ENCODE measurements around the gene TNNI3K.
"Not testable (repeated sequence)": the region's sequence is repeated elsewhere in the genome, so short reads cannot be mapped to it uniquely, and the experiment has no call there.

Gene TNNI3K, protein sequence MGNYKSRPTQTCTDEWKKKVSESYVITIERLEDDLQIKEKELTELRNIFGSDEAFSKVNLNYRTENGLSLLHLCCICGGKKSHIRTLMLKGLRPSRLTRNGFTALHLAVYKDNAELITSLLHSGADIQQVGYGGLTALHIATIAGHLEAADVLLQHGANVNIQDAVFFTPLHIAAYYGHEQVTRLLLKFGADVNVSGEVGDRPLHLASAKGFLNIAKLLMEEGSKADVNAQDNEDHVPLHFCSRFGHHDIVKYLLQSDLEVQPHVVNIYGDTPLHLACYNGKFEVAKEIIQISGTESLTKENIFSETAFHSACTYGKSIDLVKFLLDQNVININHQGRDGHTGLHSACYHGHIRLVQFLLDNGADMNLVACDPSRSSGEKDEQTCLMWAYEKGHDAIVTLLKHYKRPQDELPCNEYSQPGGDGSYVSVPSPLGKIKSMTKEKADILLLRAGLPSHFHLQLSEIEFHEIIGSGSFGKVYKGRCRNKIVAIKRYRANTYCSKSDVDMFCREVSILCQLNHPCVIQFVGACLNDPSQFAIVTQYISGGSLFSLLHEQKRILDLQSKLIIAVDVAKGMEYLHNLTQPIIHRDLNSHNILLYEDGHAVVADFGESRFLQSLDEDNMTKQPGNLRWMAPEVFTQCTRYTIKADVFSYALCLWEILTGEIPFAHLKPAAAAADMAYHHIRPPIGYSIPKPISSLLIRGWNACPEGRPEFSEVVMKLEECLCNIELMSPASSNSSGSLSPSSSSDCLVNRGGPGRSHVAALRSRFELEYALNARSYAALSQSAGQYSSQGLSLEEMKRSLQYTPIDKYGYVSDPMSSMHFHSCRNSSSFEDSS

DNA sequence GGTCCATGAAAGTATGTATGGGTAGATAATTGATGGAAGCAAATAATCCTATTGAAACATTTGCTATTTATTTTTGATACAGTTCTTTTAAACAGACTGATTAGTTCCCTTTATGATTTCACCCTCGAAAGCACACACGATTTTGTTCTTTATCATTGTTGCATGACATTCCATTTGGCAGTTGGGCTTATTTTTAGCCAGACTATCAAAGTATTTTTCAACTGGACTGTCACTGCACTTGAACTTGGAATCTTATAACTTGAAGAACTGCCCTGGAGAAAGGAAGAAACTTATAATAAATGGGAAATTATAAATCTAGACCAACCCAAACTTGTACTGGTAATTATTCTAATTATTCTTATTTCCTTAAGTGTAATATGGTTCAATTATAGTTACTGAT, at the start of gene TNNI3K:
Gene TNNI3K (plus strand): TSS at position 235 of the 400 bp plus-strand sequence. CDS start 65 bp downstream, at position 300.
- FAIRE-seq: no peak

DNA sequence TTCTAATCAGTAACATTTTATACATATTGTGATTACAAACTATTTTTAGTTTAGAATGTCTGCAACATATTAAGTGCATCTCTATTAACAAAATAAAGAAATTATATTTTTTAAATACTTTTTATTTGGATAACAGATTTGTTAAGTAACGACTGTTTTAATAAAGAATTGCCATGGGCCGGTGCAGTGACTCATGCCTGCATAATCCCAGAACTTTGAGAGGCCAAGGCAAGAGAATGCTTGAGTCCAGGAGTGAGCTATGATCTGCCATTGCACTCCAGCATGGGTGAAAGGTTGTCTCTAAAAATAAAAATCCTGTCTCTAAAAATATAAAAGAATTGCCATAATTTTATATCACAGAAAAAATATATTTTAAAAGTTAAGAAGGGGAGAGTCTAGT, 41.3 kb upstream of the TNNI3K start:
- DNase-seq (ENCODE audit: low spot score) (no peak), FAIRE-seq (no peak)

More for the DNA sequence above, at the start of gene TNNI3K:
- no peak for DNase-seq (ENCODE audit: low spot score)

DNA sequence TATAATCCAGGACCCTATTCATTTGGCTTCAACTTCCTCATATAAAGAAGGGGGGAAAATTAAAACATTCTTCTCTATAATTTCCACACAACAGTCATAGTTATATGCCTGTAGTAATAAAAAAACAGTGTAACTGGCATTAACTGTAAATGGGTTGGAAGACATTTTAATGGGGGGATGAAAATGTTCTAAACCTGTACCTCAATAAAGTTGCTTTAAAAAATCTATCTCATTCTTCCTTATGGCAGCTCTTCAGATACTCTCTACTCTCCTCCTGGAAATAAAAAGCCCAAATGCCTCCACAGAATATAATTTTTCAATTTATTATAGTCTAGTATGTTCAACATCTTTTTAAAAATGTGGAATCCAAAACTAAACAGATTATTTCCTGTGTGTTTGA, 39.8 kb upstream of the TNNI3K start:
- FAIRE-seq: no peak
- DNase-seq (ENCODE audit: low spot score): no peak

DNA sequence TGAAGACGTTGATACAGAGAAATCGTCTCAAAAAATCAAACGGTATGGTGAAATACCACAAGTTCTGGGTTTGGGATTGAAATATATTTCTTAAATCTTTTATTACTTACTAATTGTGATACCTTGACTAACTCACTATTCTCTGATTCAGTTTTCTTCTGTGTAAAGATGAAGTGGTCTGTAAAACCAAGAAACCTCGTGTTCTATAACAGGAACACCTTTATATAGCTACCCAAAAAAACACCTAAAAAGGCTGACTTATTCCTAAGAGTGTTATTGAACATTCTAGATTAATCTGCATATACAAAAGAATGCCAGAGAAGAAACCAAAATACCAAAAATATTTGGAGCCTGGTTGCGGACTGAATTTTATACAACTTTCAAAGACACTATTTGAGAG, 37.9 kb upstream of the TNNI3K start:
- FAIRE-seq (no peak), DNase-seq (ENCODE audit: low spot score) (no peak)

DNA sequence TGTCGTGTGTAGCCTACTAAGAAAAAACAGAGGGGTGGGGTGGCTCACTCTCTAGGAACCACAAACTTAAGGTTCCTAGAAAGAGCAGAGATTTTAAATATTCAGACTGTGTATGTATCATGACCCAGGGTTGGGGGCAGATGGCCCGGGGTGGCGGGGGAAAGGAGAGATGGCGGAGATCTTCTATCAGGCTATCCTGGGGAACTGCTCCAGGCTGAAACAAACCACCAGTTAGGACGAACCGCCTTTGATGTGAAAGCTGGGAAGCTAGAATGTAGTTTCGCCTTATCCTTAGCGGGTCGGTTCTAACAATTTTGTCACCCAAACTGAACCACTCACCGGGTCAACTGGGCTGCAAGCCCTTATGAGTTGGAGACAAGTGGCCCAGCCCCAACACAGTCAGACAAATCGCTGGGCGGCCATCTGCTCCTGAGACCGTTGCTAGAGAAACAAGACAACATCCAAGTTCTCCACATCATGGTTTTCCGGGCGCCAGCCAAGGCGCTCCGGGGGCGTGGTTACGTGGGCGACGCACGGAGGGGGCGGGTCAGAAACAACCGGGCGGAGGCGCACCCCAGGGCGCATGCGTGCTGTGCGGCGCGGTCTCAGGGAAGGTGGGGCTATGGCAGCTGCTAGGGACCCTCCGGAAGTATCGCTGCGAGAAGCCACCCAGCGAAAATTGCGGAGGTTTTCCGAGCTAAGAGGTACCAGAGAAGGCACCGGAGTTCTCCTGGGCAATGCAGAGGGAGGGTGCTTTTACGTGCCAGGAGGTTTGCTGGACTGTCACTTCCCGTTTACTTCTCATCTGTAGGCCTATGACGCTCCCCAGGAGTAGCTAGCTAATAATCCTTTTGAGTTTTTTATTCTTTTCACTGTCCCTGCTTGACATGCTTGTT, 37.3 kb upstream of the TNNI3K start, which contains the start of the genes FPGT and LRRIQ3:
Gene FPGT (plus strand): TSS at position 586 of the 896 bp plus-strand sequence. CDS start 37 bp downstream, at position 623.
Gene LRRIQ3 (minus strand): TSS at position 520 of the 896 bp plus-strand sequence. CDS start 14,492 bp downstream, outside the sequence.
- DNase-seq (ENCODE audit: low spot score) (peak; percentile 96), FAIRE-seq (no peak)

GRCh38 chr1:74199504-74199903, 35.7 kb upstream of the TNNI3K start:
- DNase-seq (ENCODE audit: low spot score) (no peak), FAIRE-seq (no peak)

GRCh38 chr1:74205266-74205665, 29.9 kb upstream of the TNNI3K start:
- DNase-seq (ENCODE audit: low spot score) (no peak), FAIRE-seq (no peak)

- no peak for FAIRE-seq
Observed at GRCh38 chr1:74215229-74215628, 20.0 kb upstream of the TNNI3K start.

DNA sequence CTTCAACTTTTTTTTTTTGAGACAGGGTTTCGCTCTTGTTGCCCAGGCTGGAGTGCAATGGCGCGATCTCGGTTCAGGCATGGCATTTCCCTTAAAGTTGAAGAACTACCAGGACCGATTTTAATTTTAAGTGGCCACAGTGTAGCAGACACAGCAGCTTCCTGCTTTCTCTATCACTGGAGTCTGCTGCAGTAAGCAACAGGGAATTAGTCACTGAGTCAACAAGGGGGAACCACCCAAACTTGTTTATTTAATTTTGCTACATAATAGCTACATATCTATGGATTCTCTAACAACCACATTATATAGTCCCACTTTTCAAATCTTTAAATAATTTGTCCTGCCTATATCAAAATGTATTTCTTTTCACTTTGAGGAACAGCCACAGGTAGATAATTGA, 12.5 kb upstream of the TNNI3K start:
- DNase-seq (ENCODE audit: low spot score) (no peak), FAIRE-seq (no peak)

More at GRCh38 chr1:74215229-74215628, 20.0 kb upstream of the TNNI3K start:
- no peak for DNase-seq (ENCODE audit: low spot score)

- DNase-seq (ENCODE audit: low spot score): no peak
- no peak for FAIRE-seq
Observed at GRCh38 chr1:74223453-74223852, 11.7 kb upstream of the TNNI3K start.

DNA sequence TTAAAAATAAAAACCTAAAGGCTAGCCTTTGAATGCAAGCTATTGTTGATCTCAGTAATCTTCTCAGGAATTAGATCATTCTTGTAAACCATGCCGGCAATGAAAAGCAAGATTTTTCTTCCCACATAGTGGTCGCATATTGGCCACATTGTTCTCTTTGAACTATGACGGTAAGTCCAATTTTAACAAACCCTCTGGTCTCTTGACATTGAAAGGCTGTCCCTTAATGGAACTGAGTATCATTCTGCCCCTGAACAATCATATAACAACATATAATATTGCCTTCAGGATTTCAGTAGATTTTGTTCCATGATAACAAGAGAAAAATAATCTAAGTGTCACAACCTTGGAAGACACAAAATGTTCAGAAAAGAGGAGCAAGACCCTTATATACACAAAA, 1.3 kb downstream of the TNNI3K start:
- FAIRE-seq: no peak
- DNase-seq (ENCODE audit: low spot score): no peak

GRCh38 chr1:74237035-74237434, 1.8 kb downstream of the TNNI3K start:
- FAIRE-seq (no peak), DNase-seq (ENCODE audit: low spot score) (no peak)

- DNase-seq (ENCODE audit: low spot score) (no peak), FAIRE-seq (no peak)
Observed at GRCh38 chr1:74237787-74238186, 2.6 kb downstream of the TNNI3K start.

DNA sequence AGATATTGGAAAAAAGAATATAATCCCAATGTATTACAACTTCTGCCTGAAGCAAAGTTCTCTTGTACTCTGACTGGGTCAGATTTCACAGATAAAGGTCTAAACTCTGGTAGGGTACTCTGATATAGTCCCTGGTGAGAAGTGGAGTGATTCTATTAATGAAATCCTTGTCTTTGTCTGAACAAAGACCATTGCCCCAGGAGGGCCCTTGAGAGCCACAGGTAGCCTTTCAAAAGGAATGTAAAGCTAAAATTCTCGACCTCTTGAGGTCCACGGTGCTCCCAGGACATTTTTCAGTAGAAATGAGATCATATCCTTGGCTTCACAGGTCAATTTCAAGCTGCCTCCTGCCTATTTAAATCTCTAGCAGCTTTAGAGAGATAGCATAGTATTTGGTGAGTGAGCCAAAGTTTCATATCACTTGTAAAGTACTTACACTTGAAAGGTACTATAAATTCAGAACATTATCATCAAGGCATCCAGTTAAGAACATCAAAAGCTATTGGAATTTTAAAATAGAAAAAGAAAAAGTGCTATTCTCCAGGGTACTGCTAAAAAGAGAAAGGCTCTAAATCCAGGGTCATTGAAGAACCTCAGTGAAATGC, 10.1 kb downstream of the TNNI3K start:
- no peak for DNase-seq (ENCODE audit: low spot score)
- FAIRE-seq: no peak

DNA sequence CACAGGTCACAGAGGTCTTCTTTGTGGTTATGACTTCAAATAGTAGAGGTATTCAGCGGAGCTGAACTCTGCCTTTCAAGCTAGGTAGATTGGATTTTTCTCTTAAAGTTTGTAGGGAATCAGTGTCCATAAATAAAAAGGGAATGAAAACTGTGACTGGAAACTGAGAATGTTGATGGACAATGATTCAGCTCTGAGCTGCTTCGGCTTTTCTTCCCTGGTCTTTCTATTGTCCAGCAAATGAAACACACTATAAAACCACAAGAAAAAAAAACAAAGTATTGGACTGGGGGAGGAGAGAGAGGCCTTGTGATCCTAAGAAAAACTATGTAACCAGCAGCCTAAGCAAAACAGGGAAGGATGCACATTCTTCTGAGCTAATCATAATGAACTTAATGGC, 11.1 kb downstream of the TNNI3K start:
- FAIRE-seq: no peak

DNA sequence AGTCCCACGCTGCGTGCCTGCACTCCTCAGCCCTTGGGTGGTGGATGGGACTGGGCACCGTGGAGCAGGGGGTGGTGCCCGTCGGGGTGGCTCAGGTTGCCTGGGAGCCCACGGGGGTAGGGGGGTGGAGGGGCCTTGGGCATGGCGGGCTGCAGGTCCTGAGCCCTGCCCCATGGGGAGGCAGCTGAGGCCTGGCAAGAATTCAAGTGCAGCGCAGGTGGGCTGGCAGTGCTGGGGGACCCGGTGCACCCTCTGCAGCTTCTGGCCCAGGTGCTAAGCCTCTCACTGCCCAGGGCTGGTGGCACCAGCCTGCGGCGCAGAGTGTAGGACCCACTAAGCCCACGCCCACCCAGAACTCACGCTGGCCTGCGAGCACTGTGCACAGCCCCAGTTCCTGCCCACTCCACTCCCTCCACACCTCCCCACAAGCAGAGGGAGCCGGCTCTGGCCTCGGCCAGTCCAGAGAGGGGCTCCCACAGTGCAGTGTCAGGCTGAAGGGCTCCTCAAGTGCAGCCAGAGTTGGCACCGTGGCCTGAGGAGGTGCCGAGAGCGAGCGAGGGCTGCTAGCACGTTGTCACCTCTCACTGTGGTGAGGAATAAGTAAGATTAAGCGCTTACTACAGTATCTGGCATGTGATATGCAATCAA, 12.8 kb downstream of the TNNI3K start:
- FAIRE-seq (no peak), DNase-seq (ENCODE audit: low spot score) (no peak)

More for the DNA sequence above, 11.1 kb downstream of the TNNI3K start:
- peak; percentile 16 for DNase-seq (ENCODE audit: low spot score)

- not testable (repeated sequence) for DNase-seq (ENCODE audit: low spot score); FAIRE-seq
Observed at GRCh38 chr1:74253243-74253824, 18.1 kb downstream of the TNNI3K start.

DNA sequence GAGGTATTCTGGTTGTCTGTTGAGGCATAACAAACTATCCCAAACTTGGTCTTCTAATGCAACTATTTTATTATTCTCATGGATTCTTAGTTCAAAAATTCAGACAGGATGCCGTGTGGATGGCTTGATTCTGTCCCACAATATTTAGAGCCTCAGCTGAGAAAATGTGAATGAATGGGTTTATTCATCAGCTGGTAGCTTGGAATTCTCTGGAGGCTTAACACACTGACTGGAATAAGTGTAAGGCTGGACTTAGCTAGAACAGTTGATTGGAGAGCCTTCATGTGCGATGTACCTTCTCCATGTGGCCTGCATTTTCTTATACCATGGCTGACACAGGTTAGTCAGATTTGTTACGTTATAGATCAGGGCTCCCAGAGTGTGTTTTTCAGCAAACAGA, 30.8 kb downstream of the TNNI3K start:
- no peak for FAIRE-seq
- DNase-seq (ENCODE audit: low spot score): no peak

- FAIRE-seq: no peak
Observed at GRCh38 chr1:74271503-74271902, 36.3 kb downstream of the TNNI3K start.

More at GRCh38 chr1:74271503-74271902, 36.3 kb downstream of the TNNI3K start:
- no peak for DNase-seq (ENCODE audit: low spot score)
